Activated naive CD8-positive, alpha-beta T cell treated with anti-CD3 and anti-CD28 coated beads, Interleukin-2, amount 50 U/mL, for 16 hours (primary cell): ENCODE measurements around the gene ATP12A.

Source experiments
- DNase-seq: peaks from one replicate; pipeline ENCODE4 v3.0.0-alpha.2; 2020; ENCODE audit warnings: low read depth, low spot score

ATP12A gene

GRCh38 chr13:24688111-24688510 lies 7.9 kb downstream of the ATP12A start:
- no peak for DNase-seq

GRCh38 chr13:24688950-24689349 lies 8.7 kb downstream of the ATP12A start:
- DNase-seq: no peak

GRCh38 chr13:24691381-24691780 lies 11.2 kb downstream of the ATP12A start:
- no peak for DNase-seq

GRCh38 chr13:24692561-24692960 lies 12.4 kb downstream of the ATP12A start:
- DNase-seq: no peak

- no peak for DNase-seq
Observed at GRCh38 chr13:24693862-24694471, 13.8 kb downstream of the ATP12A start.

GRCh38 chr13:24694907-24695306 lies 14.7 kb downstream of the ATP12A start:
- DNase-seq: no peak

- DNase-seq: no peak
Observed at GRCh38 chr13:24698686-24699085, 18.5 kb downstream of the ATP12A start.

- DNase-seq: no peak
Observed at GRCh38 chr13:24699541-24699940, 19.3 kb downstream of the ATP12A start.

GRCh38 chr13:24700539-24700938 lies 20.3 kb downstream of the ATP12A start:
- DNase-seq: no peak

- no peak for DNase-seq
Observed at GRCh38 chr13:24706886-24707585, 26.8 kb downstream of the ATP12A start.

- DNase-seq: peak; percentile 11
Observed at GRCh38 chr13:24709186-24709913, 29.1 kb downstream of the ATP12A start.

GRCh38 chr13:24713022-24713421 lies 32.8 kb downstream of the ATP12A start:
- no peak for DNase-seq

- no peak for DNase-seq
Observed at GRCh38 chr13:24716011-24716410, 35.8 kb downstream of the ATP12A start.

- DNase-seq: no peak
Observed at GRCh38 chr13:24716446-24716845, 36.2 kb downstream of the ATP12A start.

- no peak for DNase-seq
Observed at GRCh38 chr13:24717217-24717616, 37.0 kb downstream of the ATP12A start.

- no peak for DNase-seq
Observed at GRCh38 chr13:24718192-24718965, 38.2 kb downstream of the ATP12A start.

- no peak for DNase-seq
Observed at GRCh38 chr13:24719139-24719538, 38.9 kb downstream of the ATP12A start.

- DNase-seq: no peak
Observed at GRCh38 chr13:24723206-24723605, 43.0 kb downstream of the ATP12A start.

GRCh38 chr13:24724714-24725113 lies 44.5 kb downstream of the ATP12A start:
- no peak for DNase-seq

- no peak for DNase-seq
Observed at GRCh38 chr13:24725379-24725778, 45.2 kb downstream of the ATP12A start.

- DNase-seq: peak; percentile 15
Observed at GRCh38 chr13:24727731-24728601, 47.8 kb downstream of the ATP12A start.
